ENCODE measurements around the gene SLC12A4.

GRCh38 chr16:67933805-67934204 is 34.6 kb downstream of the SLC12A4 start:
- no peak for TF ChIP-seq CTCF (optimal IDR thresholded peaks at IDR 0.05 in 1 of 3, IDR thresholded peaks at IDR 0.05 in 1 of 3, conservative IDR thresholded peaks at IDR 0.05 in 1 of 3; ENCODE audit: extremely low read depth in 1 of 3, insufficient read depth in 2 of 3, low read length in 3 of 3)
- TF ChIP-seq EZH2 (IDR thresholded peaks at IDR 0.05; ENCODE audit: low read length): no peak

Data from keratinocyte (primary cell).